ENCODE data around the gene CBX8. TPM values are rescaled to one million over a fixed set of nuclear protein-coding genes. Genes with fewer than 3 reads are reported as not detected.

Gene CBX8
- total and polyA plus RNA-seq, 2 of the 13 experiments (the other 11 are each of a cell fraction or from before 2014, with no cell fraction given): 0.34 to 12.6 TPM

DNA sequence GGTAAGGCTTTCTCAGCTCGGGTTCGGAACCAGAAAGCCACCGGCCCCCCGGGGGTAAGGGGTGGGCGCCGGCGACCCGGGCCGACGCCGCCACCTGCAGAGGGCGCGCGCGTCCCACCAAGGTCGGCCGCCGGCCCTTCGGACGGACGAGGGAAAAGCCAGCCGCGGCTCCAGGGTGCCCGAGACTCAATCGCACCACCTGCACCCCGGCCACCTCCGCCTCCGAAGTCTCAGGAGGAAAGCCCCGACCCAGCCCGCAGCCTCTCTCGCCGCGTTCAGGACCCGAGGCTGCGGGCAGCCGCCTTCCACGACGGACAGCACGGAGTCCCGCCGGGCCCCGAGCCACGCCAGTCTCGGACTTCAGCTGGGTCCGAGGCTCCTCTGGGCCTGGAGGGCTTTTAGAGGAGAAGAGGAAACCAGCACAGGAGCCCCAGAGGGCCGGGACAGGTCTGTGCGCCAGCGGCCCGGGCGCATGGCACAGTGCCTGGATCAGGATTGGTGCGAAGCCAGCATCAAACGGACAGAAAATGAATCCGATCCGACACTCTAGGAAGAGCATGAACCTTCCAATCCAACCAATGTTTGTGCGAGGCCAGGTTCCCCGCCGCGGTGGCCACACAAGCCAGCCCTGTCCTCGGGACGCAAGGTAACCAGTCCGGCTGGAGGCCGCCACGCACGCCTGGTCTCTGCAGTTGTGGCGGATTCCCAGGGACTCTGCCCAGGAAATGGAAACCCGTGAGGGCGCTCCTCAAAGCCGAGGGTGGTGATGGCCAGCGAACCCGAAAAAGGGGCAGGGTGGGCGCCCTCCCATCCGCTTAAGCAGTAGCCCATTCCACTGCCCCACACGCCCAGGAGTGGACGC, 6.7 kb downstream of the CBX8 start (continued):
- TF ChIP-seq, protein P1, sequence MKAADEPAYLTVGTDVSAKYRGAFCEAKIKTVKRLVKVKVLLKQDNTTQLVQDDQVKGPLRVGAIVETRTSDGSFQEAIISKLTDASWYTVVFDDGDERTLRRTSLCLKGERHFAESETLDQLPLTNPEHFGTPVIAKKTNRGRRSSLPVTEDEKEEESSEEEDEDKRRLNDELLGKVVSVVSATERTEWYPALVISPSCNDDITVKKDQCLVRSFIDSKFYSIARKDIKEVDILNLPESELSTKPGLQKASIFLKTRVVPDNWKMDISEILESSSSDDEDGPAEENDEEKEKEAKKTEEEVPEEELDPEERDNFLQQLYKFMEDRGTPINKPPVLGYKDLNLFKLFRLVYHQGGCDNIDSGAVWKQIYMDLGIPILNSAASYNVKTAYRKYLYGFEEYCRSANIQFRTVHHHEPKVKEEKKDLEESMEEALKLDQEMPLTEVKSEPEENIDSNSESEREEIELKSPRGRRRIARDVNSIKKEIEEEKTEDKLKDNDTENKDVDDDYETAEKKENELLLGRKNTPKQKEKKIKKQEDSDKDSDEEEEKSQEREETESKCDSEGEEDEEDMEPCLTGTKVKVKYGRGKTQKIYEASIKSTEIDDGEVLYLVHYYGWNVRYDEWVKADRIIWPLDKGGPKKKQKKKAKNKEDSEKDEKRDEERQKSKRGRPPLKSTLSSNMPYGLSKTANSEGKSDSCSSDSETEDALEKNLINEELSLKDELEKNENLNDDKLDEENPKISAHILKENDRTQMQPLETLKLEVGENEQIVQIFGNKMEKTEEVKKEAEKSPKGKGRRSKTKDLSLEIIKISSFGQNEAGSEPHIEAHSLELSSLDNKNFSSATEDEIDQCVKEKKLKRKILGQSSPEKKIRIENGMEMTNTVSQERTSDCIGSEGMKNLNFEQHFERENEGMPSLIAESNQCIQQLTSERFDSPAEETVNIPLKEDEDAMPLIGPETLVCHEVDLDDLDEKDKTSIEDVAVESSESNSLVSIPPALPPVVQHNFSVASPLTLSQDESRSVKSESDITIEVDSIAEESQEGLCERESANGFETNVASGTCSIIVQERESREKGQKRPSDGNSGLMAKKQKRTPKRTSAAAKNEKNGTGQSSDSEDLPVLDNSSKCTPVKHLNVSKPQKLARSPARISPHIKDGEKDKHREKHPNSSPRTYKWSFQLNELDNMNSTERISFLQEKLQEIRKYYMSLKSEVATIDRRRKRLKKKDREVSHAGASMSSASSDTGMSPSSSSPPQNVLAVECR (CRISPR knock-in tag; IDR thresholded peaks at IDR 0.05; ENCODE audit: borderline replicate concordance): peak; percentile 62; the same call in 1 of the 2 replicates
- TF ChIP-seq IKZF4 (CRISPR knock-in tag; IDR thresholded peaks at IDR 0.05; ENCODE audit: borderline replicate concordance, low read depth, not compliant biosample characterization): no peak
- TF ChIP-seq AHR (CRISPR knock-in tag; IDR thresholded peaks at IDR 0.05): no peak
- TF ChIP-seq HES4 (CRISPR knock-in tag; IDR thresholded peaks at IDR 0.05; ENCODE audit: borderline replicate concordance): peak; percentile 87; the same call in 1 of the 2 replicates
- TF ChIP-seq ZFP91 (CRISPR knock-in tag; IDR thresholded peaks at IDR 0.05; ENCODE audit: borderline replicate concordance): peak; percentile 72; the same call in 1 of the 2 replicates
- TF ChIP-seq ZNF569 (CRISPR knock-in tag; IDR thresholded peaks at IDR 0.05; ENCODE audit: borderline replicate concordance): no peak
- TF ChIP-seq, protein P2, sequence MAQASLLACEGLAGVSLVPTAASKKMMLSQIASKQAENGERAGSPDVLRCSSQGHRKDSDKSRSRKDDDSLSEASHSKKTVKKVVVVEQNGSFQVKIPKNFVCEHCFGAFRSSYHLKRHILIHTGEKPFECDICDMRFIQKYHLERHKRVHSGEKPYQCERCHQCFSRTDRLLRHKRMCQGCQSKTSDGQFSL (CRISPR knock-in tag; IDR thresholded peaks at IDR 0.05): 0 out of 2 replicates have a peak, but pooled peaks have one; percentile 44
- TF ChIP-seq, protein P3, sequence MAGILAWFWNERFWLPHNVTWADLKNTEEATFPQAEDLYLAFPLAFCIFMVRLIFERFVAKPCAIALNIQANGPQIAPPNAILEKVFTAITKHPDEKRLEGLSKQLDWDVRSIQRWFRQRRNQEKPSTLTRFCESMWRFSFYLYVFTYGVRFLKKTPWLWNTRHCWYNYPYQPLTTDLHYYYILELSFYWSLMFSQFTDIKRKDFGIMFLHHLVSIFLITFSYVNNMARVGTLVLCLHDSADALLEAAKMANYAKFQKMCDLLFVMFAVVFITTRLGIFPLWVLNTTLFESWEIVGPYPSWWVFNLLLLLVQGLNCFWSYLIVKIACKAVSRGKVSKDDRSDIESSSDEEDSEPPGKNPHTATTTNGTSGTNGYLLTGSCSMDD (CRISPR knock-in tag; IDR thresholded peaks at IDR 0.05): no peak
- TF ChIP-seq ZNF260 (CRISPR knock-in tag; IDR thresholded peaks at IDR 0.05; ENCODE audit: borderline replicate concordance, low read depth): no peak
- TF ChIP-seq SALL1 (CRISPR knock-in tag; IDR thresholded peaks at IDR 0.05): peak; percentile 20; the same call in 1 of the 2 replicates
- TF ChIP-seq SNAI1 (CRISPR knock-in tag; IDR thresholded peaks at IDR 0.05; ENCODE audit: borderline replicate concordance): 0 out of 2 replicates have a peak, but pooled peaks have one; percentile 30
- no peak for TF ChIP-seq HNF1A (IDR thresholded peaks at IDR 0.05; ENCODE audit: low read depth)
- no peak for TF ChIP-seq HNF1A (CRISPR knock-in tag; IDR thresholded peaks at IDR 0.05; ENCODE audit: borderline replicate concordance)
- TF ChIP-seq, protein P4, sequence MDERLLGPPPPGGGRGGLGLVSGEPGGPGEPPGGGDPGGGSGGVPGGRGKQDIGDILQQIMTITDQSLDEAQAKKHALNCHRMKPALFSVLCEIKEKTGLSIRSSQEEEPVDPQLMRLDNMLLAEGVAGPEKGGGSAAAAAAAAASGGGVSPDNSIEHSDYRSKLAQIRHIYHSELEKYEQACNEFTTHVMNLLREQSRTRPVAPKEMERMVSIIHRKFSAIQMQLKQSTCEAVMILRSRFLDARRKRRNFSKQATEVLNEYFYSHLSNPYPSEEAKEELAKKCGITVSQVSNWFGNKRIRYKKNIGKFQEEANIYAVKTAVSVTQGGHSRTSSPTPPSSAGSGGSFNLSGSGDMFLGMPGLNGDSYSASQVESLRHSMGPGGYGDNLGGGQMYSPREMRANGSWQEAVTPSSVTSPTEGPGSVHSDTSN (CRISPR knock-in tag; IDR thresholded peaks at IDR 0.05): no peak

Measured in HepG2 (cell line).